Suprapubic skin (tissue), 3 donors: ENCODE data around the gene GBGT1.

Experiments used
- POLR2A ChIP-seq, 2 donors: fragments of 450-650 bp; IDR thresholded peaks; one replicate each; pipeline ENCODE4 v1.6.1; 2017; ENCODE audit warnings: antibody characterized with exemption in 2 of 2, mild to moderate bottlenecking in 2 of 2, moderate library complexity in 2 of 2
- TF ChIP-seq, protein P1 (sequence below), 2 donors: fragments of 200-600 bp in 1 of 2; fragments of 450-650 bp in 1 of 2; sonication (generic) in 1 of 2; IDR thresholded peaks; one replicate each; pipeline ENCODE4 v1.5.1; 2016 to 2019; ENCODE audit warnings: antibody characterized with exemption in 2 of 2, mild to moderate bottlenecking in 1 of 2, moderate library complexity in 1 of 2

DNA sequence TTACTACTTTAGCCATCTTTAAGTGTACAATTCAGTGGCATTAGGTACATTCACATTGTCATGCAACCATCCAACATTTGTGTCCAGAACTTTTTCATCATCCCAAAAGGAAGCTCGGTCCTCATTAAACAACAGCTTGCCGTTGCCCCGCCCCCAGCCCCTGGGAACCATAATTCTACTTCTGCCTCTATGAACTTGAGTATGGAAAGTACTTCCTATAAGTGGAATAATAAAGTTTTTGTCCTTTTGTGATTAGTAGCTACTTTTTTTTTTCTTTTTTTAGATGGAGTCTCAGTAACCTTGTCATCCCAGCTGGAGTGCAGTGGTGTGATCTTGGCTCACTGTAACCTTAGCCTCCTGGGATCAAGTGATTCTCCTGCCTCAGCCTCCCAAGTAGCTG is 5.0 kb downstream of the GBGT1 start:
- TF ChIP-seq, protein P1, sequence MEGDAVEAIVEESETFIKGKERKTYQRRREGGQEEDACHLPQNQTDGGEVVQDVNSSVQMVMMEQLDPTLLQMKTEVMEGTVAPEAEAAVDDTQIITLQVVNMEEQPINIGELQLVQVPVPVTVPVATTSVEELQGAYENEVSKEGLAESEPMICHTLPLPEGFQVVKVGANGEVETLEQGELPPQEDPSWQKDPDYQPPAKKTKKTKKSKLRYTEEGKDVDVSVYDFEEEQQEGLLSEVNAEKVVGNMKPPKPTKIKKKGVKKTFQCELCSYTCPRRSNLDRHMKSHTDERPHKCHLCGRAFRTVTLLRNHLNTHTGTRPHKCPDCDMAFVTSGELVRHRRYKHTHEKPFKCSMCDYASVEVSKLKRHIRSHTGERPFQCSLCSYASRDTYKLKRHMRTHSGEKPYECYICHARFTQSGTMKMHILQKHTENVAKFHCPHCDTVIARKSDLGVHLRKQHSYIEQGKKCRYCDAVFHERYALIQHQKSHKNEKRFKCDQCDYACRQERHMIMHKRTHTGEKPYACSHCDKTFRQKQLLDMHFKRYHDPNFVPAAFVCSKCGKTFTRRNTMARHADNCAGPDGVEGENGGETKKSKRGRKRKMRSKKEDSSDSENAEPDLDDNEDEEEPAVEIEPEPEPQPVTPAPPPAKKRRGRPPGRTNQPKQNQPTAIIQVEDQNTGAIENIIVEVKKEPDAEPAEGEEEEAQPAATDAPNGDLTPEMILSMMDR (IDR thresholded peaks at IDR 0.05): no peak
- TF ChIP-seq POLR2A (IDR thresholded peaks at IDR 0.05): no peak
